ENCODE data around the gene NR1H2.
"Not testable (repeated sequence)": the region's sequence is repeated elsewhere in the genome, so short reads cannot be mapped to it uniquely, and the experiment has no call there.

The NR1H2 gene

GRCh38 chr19:50332244-50333038 is 43.8 kb upstream of the NR1H2 start:
- H3K36me3 ChIP-seq, result no peaks in the 10 kb centered on the region
- no peaks in the 10 kb centered on the region for H3K27me3 ChIP-seq (ENCODE audit: insufficient read depth, low read depth, severe bottlenecking)
- H3K4me3 ChIP-seq (ENCODE audit: low read depth, low read length), result no peak overlapping the region
- H3K9me3 ChIP-seq (ENCODE audit: severe bottlenecking), result peaks cover 7% of the 10 kb centered on the region
- no peak for DNase-seq
- no peak overlapping the region for H3K27ac ChIP-seq
- TF ChIP-seq CTCF (IDR thresholded peaks at IDR 0.05; ENCODE audit: low read depth, low read length), result no peak

DNA sequence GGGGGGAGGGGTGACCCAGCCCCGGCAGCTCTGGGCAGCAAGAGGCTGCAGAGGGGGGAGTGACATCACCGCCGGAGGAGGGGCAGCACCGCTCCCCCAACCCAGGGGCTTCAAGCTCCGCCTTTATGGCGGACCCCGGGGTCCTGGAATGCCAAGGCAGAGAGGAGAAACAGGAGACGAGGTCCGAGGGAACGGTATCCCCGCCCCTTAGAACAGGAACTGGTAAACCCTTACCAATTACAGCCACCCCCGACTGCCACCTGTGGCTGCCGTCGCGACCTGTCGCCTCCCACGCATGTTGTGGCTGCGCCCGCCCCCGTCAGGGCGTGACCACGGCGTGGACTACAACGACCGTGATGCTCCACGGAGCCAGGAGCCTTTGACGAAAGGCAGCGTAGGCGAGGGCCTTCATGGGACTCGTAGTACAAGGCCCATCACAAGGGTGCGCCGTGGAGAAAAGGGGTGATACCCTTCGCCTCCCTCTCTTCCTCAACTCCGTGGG is 43.0 kb upstream of the NR1H2 start:
- peaks cover under 1% of the 10 kb centered on the region; the same call in 1 of the 2 replicates for H3K36me3 ChIP-seq
- H3K9me3 ChIP-seq (ENCODE audit: severe bottlenecking), result peaks cover 7% of the 10 kb centered on the region
- peak; percentile 91 for DNase-seq
- TF ChIP-seq CTCF (IDR thresholded peaks at IDR 0.05; ENCODE audit: low read depth, low read length), result no peak
- H3K4me3 ChIP-seq (ENCODE audit: low read depth, low read length), result peak overlapping the region; percentile 58
- no peaks in the 10 kb centered on the region for H3K27me3 ChIP-seq (ENCODE audit: insufficient read depth, low read depth, severe bottlenecking)
- peak overlapping the region; percentile 67 for H3K27ac ChIP-seq

DNA sequence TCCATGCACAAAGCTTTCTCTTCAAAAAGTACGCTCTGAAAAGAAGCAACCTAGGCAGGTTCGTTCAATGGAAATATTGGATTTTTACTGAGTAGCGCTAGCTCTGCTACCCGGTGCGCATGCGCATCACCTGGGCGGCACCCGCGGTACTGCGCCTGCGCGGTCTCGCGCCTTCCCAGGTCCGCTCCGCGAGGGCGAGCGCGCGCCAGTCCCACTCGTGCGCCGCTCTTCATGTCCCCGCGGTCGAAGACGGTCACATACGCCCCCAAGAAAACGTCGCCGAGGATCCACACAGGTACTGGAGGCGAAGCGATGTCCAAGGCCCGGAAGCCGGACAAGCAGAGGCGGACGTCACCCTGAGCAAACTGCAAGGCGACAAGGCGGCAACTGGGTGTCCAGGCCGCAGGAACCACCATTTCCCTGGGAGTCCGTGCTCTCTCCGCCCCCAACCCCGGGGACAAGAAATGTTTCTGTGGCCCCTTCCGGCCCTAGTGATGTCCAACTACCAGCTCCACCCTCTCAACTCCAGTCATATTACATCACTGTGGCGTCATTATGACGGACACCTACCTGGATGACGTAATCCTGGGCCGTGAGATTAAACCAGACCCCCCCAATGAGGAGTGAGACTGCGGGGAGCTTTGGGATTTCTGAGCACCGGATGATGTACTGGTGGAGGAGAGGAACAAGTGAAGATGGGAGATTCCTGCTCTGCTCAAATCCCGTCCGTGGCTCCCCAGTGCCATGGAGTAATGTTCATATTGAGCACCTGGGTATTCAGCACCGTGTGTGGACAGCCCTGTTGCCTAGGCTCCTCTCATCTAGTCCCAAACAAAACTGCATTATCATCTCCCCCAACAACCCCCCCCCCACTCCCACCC is 42.3 kb upstream of the NR1H2 start:
- Histone ChIP-seq H3K27ac (peak overlapping the region; percentile 67), H3K9me3 (ENCODE audit: severe bottlenecking) (peaks cover 7% of the 10 kb centered on the region), H3K36me3 (peaks cover 4% of the 10 kb centered on the region; the same call in 1 of the 2 replicates), H3K4me3 (ENCODE audit: low read depth, low read length) (peak overlapping the region; percentile 58), H3K27me3 (ENCODE audit: insufficient read depth, low read depth, severe bottlenecking) (no peaks in the 10 kb centered on the region)
- TF ChIP-seq CTCF (IDR thresholded peaks at IDR 0.05; ENCODE audit: low read depth, low read length), result no peak
- DNase-seq, result peak; percentile 66

DNA sequence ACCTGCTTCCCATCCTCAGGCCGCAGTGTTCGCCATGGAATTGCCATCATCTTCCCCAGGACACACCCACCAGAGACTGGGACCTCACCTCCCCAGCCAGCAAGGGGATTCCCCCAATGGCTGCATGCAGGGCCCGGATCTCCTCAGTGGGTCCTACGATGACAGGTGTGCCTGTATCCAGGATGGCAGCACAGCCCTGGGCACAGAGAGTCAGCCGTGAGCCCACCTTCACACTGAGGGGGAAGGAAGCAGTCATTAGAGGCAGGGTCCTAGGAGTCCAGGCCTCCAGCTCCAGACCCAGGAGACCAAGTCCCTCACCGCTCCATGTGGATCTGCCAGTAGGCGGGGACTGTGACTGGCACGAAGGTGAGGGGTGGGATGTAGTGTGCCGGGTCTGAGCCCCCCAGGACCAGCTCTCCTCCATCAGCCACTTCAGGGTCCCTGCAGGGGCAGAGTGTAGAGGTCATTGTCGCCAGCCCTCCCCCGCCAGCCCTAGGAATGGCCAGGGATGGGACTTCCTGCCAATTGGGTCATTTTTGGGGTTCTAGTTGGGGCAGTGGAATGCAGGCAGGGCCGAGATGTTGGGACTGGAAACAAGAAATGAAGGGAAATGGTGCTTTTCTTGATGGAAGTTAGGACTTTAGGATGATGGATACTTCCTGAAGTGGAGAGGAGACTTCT is 41.4 kb upstream of the NR1H2 start:
- peaks cover 4% of the 10 kb centered on the region; the same call in 1 of the 2 replicates for H3K36me3 ChIP-seq

DNA sequence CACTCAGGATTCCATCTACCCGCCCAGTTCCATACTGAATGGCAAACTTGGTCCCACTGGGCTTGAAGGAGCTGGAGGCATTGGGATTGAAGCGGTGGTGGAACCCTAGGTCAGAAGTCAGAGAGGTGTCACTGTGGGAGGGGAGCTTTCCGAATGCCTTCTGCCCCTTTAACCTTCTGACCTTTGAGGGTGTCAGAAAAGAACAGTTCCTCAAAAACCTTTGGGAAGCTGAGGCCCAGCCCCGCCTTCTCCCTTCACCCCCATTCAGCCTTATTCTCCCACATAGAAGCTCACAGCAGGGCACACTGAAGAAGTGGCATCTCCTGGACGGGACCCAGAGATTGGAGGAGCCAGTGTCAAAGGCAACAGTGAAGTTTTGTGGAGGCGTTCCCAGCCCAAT is 39.2 kb upstream of the NR1H2 start:
- DNase-seq, result not testable (repeated sequence)

More for the DNA sequence above, 41.4 kb upstream of the NR1H2 start:
- no peak overlapping the region for H3K27ac ChIP-seq
- no peak for DNase-seq
- H3K27me3 ChIP-seq (ENCODE audit: insufficient read depth, low read depth, severe bottlenecking), result no peaks in the 10 kb centered on the region
- H3K9me3 ChIP-seq (ENCODE audit: severe bottlenecking), result peaks cover 7% of the 10 kb centered on the region
- no peak for TF ChIP-seq CTCF (IDR thresholded peaks at IDR 0.05; ENCODE audit: low read depth, low read length)
- H3K4me3 ChIP-seq (ENCODE audit: low read depth, low read length), result no peak overlapping the region

More for the DNA sequence above, 39.2 kb upstream of the NR1H2 start:
- not testable (repeated sequence) for H3K36me3 ChIP-seq; H3K4me3 ChIP-seq (ENCODE audit: low read depth, low read length); H3K27ac ChIP-seq; H3K27me3 ChIP-seq (ENCODE audit: insufficient read depth, low read depth, severe bottlenecking); H3K9me3 ChIP-seq (ENCODE audit: severe bottlenecking)
